Keratinocyte (primary cell): ENCODE results near the gene SLC6A16. TPM values are rescaled to one million over a fixed set of nuclear protein-coding genes. Genes with fewer than 3 reads are reported as not detected.
"Not testable (repeated sequence)": the region's sequence is repeated elsewhere in the genome, so short reads cannot be mapped to it uniquely, and the experiment has no call there.

Experiments used
- DNase-seq: peaks from one replicate; pipeline ENCODE4 v3.0.0-alpha.2; 2011; ENCODE audit warnings: low read depth, missing footprints, low spot score
- FAIRE-seq: peaks from 2 replicates; lab custom pipeline; 2011; peaks lifted over from hg19 to GRCh38; lab: Jason Lieb, UNC
- H2AFZ ChIP-seq: 2 replicates; pipeline ENCODE4 v1.6.0; 2012; ENCODE audit warnings: low read length, control low read depth, inconsistent platforms; ENCODE audit not compliant: control insufficient read depth
- H3K27ac ChIP-seq: 2 replicates; pipeline ENCODE4 v1.5.1; 2011; ENCODE audit warnings: low read length; ENCODE audit not compliant: control insufficient read depth, insufficient read depth
- H3K27me3 ChIP-seq: 3 replicates; pipeline ENCODE4 v1.6.0; 2011; ENCODE audit warnings: low read length; ENCODE audit not compliant: control insufficient read depth, insufficient read depth; ENCODE audit errors: extremely low read depth
- H3K36me3 ChIP-seq, 2 experiments: 2 replicates in 1 of 2; 3 replicates in 1 of 2; pipeline ENCODE4 v1.5.1; 2011; ENCODE audit warnings: low read length in 2 of 2, mild to moderate bottlenecking in 1 of 2; ENCODE audit not compliant: control insufficient read depth in 2 of 2, insufficient read depth in 2 of 2; ENCODE audit errors: extremely low read depth in 1 of 2
- H3K4me1 ChIP-seq: 3 replicates; pipeline ENCODE4 v1.5.1; 2011; ENCODE audit warnings: low read length; ENCODE audit not compliant: control insufficient read depth, insufficient read depth; ENCODE audit errors: extremely low read depth
- H3K4me2 ChIP-seq: 3 replicates; pipeline ENCODE4 v1.6.0; 2011; ENCODE audit warnings: low read depth, low read length; ENCODE audit not compliant: control insufficient read depth, insufficient read depth; ENCODE audit errors: extremely low read depth
- H3K4me3 ChIP-seq, 3 experiments: fragments of 200-600 bp in 1 of 3; sonication (generic) in 1 of 3; 2 replicates in 2 of 3; 3 replicates in 1 of 3; pipeline ENCODE4 v1.5.1; 2011 to 2016; ENCODE audit warnings: low read length in 3 of 3, mild to moderate bottlenecking in 3 of 3, control low read depth in 2 of 3, inconsistent platforms in 1 of 3, low read depth in 1 of 3, mixed read lengths in 1 of 3, mixed run types in 1 of 3, moderate library complexity in 1 of 3; ENCODE audit not compliant: control insufficient read depth in 2 of 3, insufficient read depth in 2 of 3; ENCODE audit errors: extremely low read depth in 1 of 3
- H3K79me2 ChIP-seq: 2 replicates; pipeline ENCODE4 v1.6.0; 2012; ENCODE audit warnings: low read length; ENCODE audit not compliant: control insufficient read depth, insufficient read depth
- H3K9ac ChIP-seq: 3 replicates; pipeline ENCODE4 v1.6.0; 2011; ENCODE audit warnings: low read length; ENCODE audit not compliant: control insufficient read depth, insufficient read depth; ENCODE audit errors: extremely low read depth
- H3K9me1 ChIP-seq: 3 replicates; pipeline ENCODE4 v1.6.0; 2011; ENCODE audit warnings: low read length; ENCODE audit not compliant: control insufficient read depth, insufficient read depth; ENCODE audit errors: extremely low read depth
- H3K9me3 ChIP-seq: 2 replicates; pipeline ENCODE4 v1.5.1; 2012; ENCODE audit warnings: low read depth, low read length; ENCODE audit not compliant: control insufficient read depth
- H4K20me1 ChIP-seq: 3 replicates; pipeline ENCODE4 v1.6.0; 2011; ENCODE audit warnings: low read length; ENCODE audit not compliant: control insufficient read depth, insufficient read depth; ENCODE audit errors: extremely low read depth
- EZH2 ChIP-seq: IDR thresholded peaks from one replicate; pipeline ENCODE4 v1.6.1; 2012; ENCODE audit warnings: inconsistent platforms, mild to moderate bottlenecking, low read length, moderate library complexity
- dilution Hi-C: fragments of 300-500 bp; cut with MboI; formaldehyde crosslinking; loops from one replicate; pipeline ENCODE4 v1.7.0; 2020; ENCODE audit warnings: low sequenced_read_pairs; ENCODE audit not compliant: extremely low pct_ligation_motif_present
- polyA plus RNA-seq, 5 experiments: library from polyadenylated mRNA; depleted of rRNA in 3 of 5; stranded (reverse) in 3 of 5; stranded (forward) in 1 of 5; unstranded in 1 of 5; fragments of >200 nt; gene quantifications; 1 replicate in 1 of 5; 2 replicates in 3 of 5; 3 replicates in 1 of 5; pipeline versions ENCODE4 v1.2.1 to v1.2.3, GENCODE V29; 2011 to 2012; ENCODE audit warnings: missing spikeins in 2 of 5, low read depth in 1 of 5, low replicate concordance in 1 of 5
- TF ChIP-seq, protein P1 (sequence below), 3 experiments: IDR thresholded peaks in 1 of 3; conservative IDR thresholded peaks in 1 of 3; optimal IDR thresholded peaks in 1 of 3; 2 replicates in 2 of 3; 3 replicates in 1 of 3; pipeline versions ENCODE3 to v1.5.1; 2011; ENCODE audit warnings: low read length in 3 of 3, mild to moderate bottlenecking in 3 of 3, moderate library complexity in 2 of 3, control low read depth in 1 of 3, inconsistent platforms in 1 of 3; ENCODE audit not compliant: insufficient read depth in 2 of 3; ENCODE audit errors: extremely low read depth in 1 of 3

Gene SLC6A16
- polyA plus RNA-seq, 1 donor (not counting 4 experiments of a cell fraction or from before 2014, with no cell fraction given): not detected

DNA sequence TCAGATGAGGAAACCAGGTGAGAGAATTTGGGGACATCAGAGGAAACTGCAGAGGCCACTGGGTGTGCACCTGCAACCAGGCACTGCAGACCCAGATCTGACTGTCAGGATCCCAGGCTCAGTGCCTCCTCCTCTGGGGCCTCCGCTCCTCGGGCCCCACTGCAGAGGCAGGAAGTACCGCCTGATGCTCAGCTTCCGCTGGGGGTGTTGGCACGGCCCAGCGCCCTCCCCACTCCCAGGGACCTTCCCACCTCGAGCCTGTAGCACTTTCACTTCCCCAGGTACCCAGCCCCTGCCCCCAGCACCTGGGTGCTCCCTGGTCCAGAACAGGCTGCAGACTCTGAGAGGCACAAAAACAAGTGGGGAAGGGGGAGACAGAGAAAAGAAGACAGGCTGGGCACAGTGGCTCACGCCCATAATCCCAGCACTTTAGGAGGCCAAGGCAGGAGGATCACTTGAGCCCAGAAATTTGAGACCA, 8.9 kb upstream of the SLC6A16 start:
- Histone ChIP-seq H3K9me3 (no peaks in the 10 kb centered on the region), H3K9me1 (no peaks in the 10 kb centered on the region), H3K27ac (no peak overlapping the region), H4K20me1 (no peaks in the 10 kb centered on the region), H3K4me2 (no peak overlapping the region), H3K79me2 (no peaks in the 10 kb centered on the region), H3K4me1 (no peaks in the 10 kb centered on the region), H3K27me3 (peaks cover 16% of the 10 kb centered on the region), H3K4me3 (no peak overlapping the region), H2AFZ (no peak overlapping the region), H3K36me3 (no peaks in the 10 kb centered on the region), H3K9ac (no peak overlapping the region)
- FAIRE-seq (no peak), DNase-seq (no peak)
- dilution Hi-C loops: no loop called here
- TF ChIP-seq EZH2: no peak
- TF ChIP-seq, protein P1, sequence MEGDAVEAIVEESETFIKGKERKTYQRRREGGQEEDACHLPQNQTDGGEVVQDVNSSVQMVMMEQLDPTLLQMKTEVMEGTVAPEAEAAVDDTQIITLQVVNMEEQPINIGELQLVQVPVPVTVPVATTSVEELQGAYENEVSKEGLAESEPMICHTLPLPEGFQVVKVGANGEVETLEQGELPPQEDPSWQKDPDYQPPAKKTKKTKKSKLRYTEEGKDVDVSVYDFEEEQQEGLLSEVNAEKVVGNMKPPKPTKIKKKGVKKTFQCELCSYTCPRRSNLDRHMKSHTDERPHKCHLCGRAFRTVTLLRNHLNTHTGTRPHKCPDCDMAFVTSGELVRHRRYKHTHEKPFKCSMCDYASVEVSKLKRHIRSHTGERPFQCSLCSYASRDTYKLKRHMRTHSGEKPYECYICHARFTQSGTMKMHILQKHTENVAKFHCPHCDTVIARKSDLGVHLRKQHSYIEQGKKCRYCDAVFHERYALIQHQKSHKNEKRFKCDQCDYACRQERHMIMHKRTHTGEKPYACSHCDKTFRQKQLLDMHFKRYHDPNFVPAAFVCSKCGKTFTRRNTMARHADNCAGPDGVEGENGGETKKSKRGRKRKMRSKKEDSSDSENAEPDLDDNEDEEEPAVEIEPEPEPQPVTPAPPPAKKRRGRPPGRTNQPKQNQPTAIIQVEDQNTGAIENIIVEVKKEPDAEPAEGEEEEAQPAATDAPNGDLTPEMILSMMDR (optimal IDR thresholded peaks at IDR 0.05 in 1 of 3, IDR thresholded peaks at IDR 0.05 in 1 of 3, conservative IDR thresholded peaks at IDR 0.05 in 1 of 3; ENCODE audit: extremely low read depth in 1 of 3, insufficient read depth in 2 of 3, low read length in 3 of 3): no peak

DNA sequence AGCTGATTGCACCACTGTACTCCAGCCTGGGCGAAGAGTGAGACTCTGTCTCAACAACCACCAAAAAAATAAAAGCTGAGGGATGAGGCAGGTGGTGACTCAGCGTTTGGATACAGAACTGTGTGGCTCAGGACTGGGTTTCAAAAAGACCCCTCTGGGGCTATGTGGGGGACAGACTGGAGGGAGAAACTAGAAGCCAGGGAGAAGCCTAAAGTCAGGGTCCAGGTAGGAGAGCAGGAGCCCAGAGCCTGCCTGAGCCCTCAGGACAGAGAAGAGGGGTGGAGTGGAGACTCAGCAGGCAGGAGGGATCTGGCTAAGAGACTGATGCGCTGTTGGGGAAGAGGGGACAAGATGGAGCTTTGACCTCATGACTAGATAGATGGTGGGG, 8.4 kb upstream of the SLC6A16 start:
- H3K4me2 ChIP-seq: no peak overlapping the region
- no peaks in the 10 kb centered on the region for H4K20me1 ChIP-seq
- FAIRE-seq (no peak), DNase-seq (no peak)
- no peaks in the 10 kb centered on the region for H3K79me2 ChIP-seq
- no peaks in the 10 kb centered on the region for H3K9me1 ChIP-seq
- no peak overlapping the region for H3K4me3 ChIP-seq
- H3K27ac ChIP-seq: no peak overlapping the region
- H3K9ac ChIP-seq: no peak overlapping the region
- H3K4me1 ChIP-seq: no peaks in the 10 kb centered on the region
- peaks cover 13% of the 10 kb centered on the region for H3K27me3 ChIP-seq
- no peaks in the 10 kb centered on the region for H3K36me3 ChIP-seq
- dilution Hi-C loops: no loop called here
- no peak overlapping the region for H2AFZ ChIP-seq
- TF ChIP-seq, protein P1 (optimal IDR thresholded peaks at IDR 0.05 in 1 of 3, IDR thresholded peaks at IDR 0.05 in 1 of 3, conservative IDR thresholded peaks at IDR 0.05 in 1 of 3; ENCODE audit: extremely low read depth in 1 of 3, insufficient read depth in 2 of 3, low read length in 3 of 3): no peak
- TF ChIP-seq EZH2: no peak
- H3K9me3 ChIP-seq: no peaks in the 10 kb centered on the region

DNA sequence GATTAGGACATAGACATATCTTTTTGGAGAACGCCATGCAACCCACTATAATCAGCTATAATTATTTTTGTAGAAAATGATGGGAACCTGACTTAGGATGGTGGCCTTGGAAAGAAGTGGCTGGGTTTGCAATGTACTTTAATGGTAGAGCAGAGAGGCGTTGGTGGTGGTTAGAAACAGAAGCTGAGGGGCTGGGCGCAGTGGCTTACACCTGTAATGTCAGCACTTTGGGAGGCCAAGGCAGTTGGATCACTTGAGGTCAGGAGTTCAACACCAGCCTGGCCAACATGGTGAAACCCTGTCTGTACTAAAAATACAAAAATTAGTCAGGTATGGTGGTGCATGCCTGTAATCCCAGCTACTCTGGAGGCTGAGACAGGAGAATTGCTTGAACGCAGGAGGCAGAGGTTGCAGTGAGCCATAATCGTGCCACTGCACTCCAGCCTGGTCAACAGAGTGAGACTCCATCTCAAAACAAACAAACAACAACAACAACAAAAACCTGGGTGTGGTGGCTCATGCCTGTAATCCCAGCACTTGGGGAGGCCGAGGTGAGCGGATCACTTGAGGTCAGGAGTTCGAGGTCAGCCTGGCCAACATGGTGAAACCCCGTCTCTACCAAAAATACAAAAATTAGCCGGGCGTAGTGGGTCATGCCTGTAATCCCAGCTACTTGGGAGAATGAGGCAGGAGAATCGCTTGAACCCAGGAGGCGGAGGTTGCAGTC, 7.9 kb upstream of the SLC6A16 start:
- FAIRE-seq, H3K9ac ChIP-seq, DNase-seq, H3K9me3 ChIP-seq, H4K20me1 ChIP-seq, dilution Hi-C loops, H3K27me3 ChIP-seq, H3K27ac ChIP-seq, H3K4me1 ChIP-seq, H2AFZ ChIP-seq, H3K36me3 ChIP-seq, H3K4me2 ChIP-seq, H3K4me3 ChIP-seq, H3K9me1 ChIP-seq, H3K79me2 ChIP-seq: not testable (repeated sequence)
